SU-DHL-6 (cell line): ENCODE measurements around the gene ANKFY1.

Source experiments
- H2AFZ ChIP-seq: fragments of 200-600 bp; sonication (generic); 2 replicates; pipeline ENCODE4 v1.6.1; 2014; ENCODE audit warnings: low read depth, mild to moderate bottlenecking, moderate library complexity, mixed read lengths, antibody characterized with exemption, low read length; ENCODE audit not compliant: severe bottlenecking
- H3F3A ChIP-seq: fragments of 200-600 bp; shearing (Covaris generic); 2 replicates; pipeline ENCODE4 v1.6.0; 2016; ENCODE audit warnings: antibody characterized with exemption, mild to moderate bottlenecking; ENCODE audit not compliant: insufficient read depth
- H3K27ac ChIP-seq: fragments of 200-600 bp; sonication (generic); 2 replicates; pipeline ENCODE4 v1.5.1; 2016; ENCODE audit warnings: low read depth, mild to moderate bottlenecking, low read length, moderate library complexity, mixed read lengths
- H3K27me3 ChIP-seq: fragments of 200-600 bp; sonication (generic), shearing (Covaris generic); 2 replicates; pipeline ENCODE4 v1.6.0; 2014; ENCODE audit warnings: mild to moderate bottlenecking, low read length
- H3K36me3 ChIP-seq: fragments of 200-600 bp; sonication (generic); 2 replicates; pipeline ENCODE4 v1.6.1; 2014; ENCODE audit warnings: mild to moderate bottlenecking, low read length, mixed read lengths
- H3K4me2 ChIP-seq: fragments of 300-600, 200-600 bp; shearing (Covaris generic), sonication (generic); 2 replicates; pipeline ENCODE4 v1.6.0; 2014; ENCODE audit warnings: low read length, low read depth, mild to moderate bottlenecking; ENCODE audit not compliant: poor library complexity, severe bottlenecking
- H3K4me3 ChIP-seq: fragments of 200-600 bp; sonication (generic); 2 replicates; pipeline ENCODE4 v1.5.1; 2014; ENCODE audit warnings: antibody characterized with exemption, low read length, mild to moderate bottlenecking, mixed read lengths; ENCODE audit not compliant: insufficient read depth, poor library complexity, severe bottlenecking
- H3K79me2 ChIP-seq: fragments of 200-600 bp; sonication (generic); 2 replicates; pipeline ENCODE4 v1.6.1; 2014; ENCODE audit warnings: mild to moderate bottlenecking, low read length, moderate library complexity; ENCODE audit not compliant: insufficient read depth
- H3K9ac ChIP-seq: fragments of 200-600 bp; sonication (generic); 2 replicates; pipeline ENCODE4 v1.7.0; 2014; ENCODE audit warnings: mild to moderate bottlenecking, low read length
- H3K9me2 ChIP-seq: fragments of 200-600 bp; sonication (generic); replicated peaks from 2 replicates; pipeline ENCODE4 v1.6.1; 2014; ENCODE audit warnings: low read length; ENCODE audit not compliant: insufficient read depth
- H3K9me3 ChIP-seq: fragments of 200-600 bp; sonication (generic); 2 replicates; pipeline ENCODE4 v1.6.1; 2014; ENCODE audit warnings: low read length, mixed read lengths; ENCODE audit not compliant: insufficient read depth
- H4K20me1 ChIP-seq: fragments of 200-600 bp; sonication (generic); 2 replicates; pipeline ENCODE4 v1.6.1; 2014; ENCODE audit warnings: low read depth, mild to moderate bottlenecking, antibody characterized with exemption, low read length, moderate library complexity, mixed read lengths
- CTCF ChIP-seq: fragments of 200-600 bp; sonication (generic); IDR thresholded peaks from one replicate; pipeline ENCODE4 v1.5.1; 2017; ENCODE audit warnings: antibody characterized with exemption, mild to moderate bottlenecking, low read length, moderate library complexity; ENCODE audit not compliant: insufficient read depth, poor library complexity, severe bottlenecking
- EZH2phosphoT487 ChIP-seq: fragments of 200-600 bp; sonication (generic), shearing (Covaris generic); conservative IDR thresholded peaks from 2 replicates; pipeline ENCODE4 v1.6.1; 2018; ENCODE audit warnings: mild to moderate bottlenecking, antibody characterized with exemption, low read length, moderate library complexity, mixed read lengths

The ANKFY1 gene

GRCh38 chr17:4266550-4266949, 2.8 kb upstream of the ANKFY1 start:
- Histone ChIP-seq H3F3A (peaks cover 19% of the 10 kb centered on the region), H3K4me3 (no peak overlapping the region), H3K79me2 (peaks cover 22% of the 10 kb centered on the region), H4K20me1 (no peaks in the 10 kb centered on the region), H3K9me2 (no peaks in the 10 kb centered on the region), H2AFZ (no peak overlapping the region), H3K36me3 (peaks cover 8% of the 10 kb centered on the region), H3K27ac (no peak overlapping the region), H3K9ac (no peak overlapping the region), H3K27me3 (no peaks in the 10 kb centered on the region), H3K9me3 (no peaks in the 10 kb centered on the region), H3K4me2 (no peak overlapping the region)
- TF ChIP-seq CTCF = no peak
- TF ChIP-seq EZH2phosphoT487 = no peak

GRCh38 chr17:4262703-4263102, 1.1 kb downstream of the ANKFY1 start:
- H2AFZ ChIP-seq = no peak overlapping the region
- TF ChIP-seq EZH2phosphoT487 (no peak), CTCF (no peak)
- H4K20me1 ChIP-seq = peaks cover 2% of the 10 kb centered on the region; the same call in 1 of the 2 replicates
- H3K79me2 ChIP-seq = peaks cover 60% of the 10 kb centered on the region
- H3K36me3 ChIP-seq = peaks cover 8% of the 10 kb centered on the region
- peaks cover 13% of the 10 kb centered on the region; the same call in 1 of the 2 replicates for H3F3A ChIP-seq
- H3K4me2 ChIP-seq = peak overlapping the region; percentile 96
- no peaks in the 10 kb centered on the region for H3K9me3 ChIP-seq
- peak overlapping the region; percentile 88 for H3K9ac ChIP-seq
- H3K27me3 ChIP-seq = no peaks in the 10 kb centered on the region
- peak overlapping the region; percentile 86 for H3K4me3 ChIP-seq
- 0 out of 2 replicates have a peak overlapping the region, but pooled peaks have one; percentile 55 for H3K27ac ChIP-seq
- H3K9me2 ChIP-seq = no peaks in the 10 kb centered on the region

GRCh38 chr17:4261452-4261851, 2.3 kb downstream of the ANKFY1 start:
- Histone ChIP-seq H3K36me3 (peaks cover 8% of the 10 kb centered on the region), H3K79me2 (peaks cover 73% of the 10 kb centered on the region), H3K4me3 (no peak overlapping the region), H4K20me1 (peaks cover 6% of the 10 kb centered on the region; the same call in 1 of the 2 replicates), H3K27me3 (no peaks in the 10 kb centered on the region), H3F3A (peaks cover 11% of the 10 kb centered on the region; the same call in 1 of the 2 replicates), H3K9ac (no peak overlapping the region), H3K4me2 (no peak overlapping the region), H3K9me2 (no peaks in the 10 kb centered on the region), H3K27ac (no peak overlapping the region), H3K9me3 (no peaks in the 10 kb centered on the region), H2AFZ (no peak overlapping the region)
- TF ChIP-seq EZH2phosphoT487 (no peak), CTCF (no peak)
